GM21360 (cell line): ENCODE measurements around the gene MXRA8.
"Not testable (repeated sequence)": the region's sequence is repeated elsewhere in the genome, so short reads cannot be mapped to it uniquely, and the experiment has no call there.

Experiments
- ATAC-seq: cut with Tn5 transposase; IDR thresholded peaks from one replicate; pipeline ENCODE4 v1.9.1; 2021; ENCODE audit warnings: mild to moderate bottlenecking, moderate library complexity; ENCODE audit not compliant: unreplicated experiment

MXRA8 gene

DNA sequence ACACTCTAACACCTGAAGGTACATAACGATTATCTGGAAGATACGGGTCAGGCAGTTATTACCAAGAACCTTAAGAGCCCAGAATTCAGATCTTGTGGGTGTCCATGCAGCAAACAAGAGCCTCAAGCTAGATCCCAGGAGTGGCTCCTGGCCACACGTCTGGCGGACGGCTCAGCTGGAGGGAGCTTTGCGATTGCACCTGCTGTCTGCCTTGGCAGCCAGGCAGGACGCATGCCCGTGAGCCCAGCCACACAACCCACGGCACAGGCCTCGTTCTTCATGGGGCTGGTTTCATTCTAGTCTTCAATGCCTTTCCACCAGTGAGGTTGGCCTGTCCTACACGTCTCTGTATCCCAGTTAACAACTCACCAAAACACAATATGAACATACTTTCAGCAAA is 35.1 kb upstream of the MXRA8 start:
- no peak for ATAC-seq

GRCh38 chr1:1393014-1393413 is 34.7 kb upstream of the MXRA8 start:
- ATAC-seq = no peak

- no peak for ATAC-seq
Measured at GRCh38 chr1:1391225-1391624, 32.9 kb upstream of the MXRA8 start.

DNA sequence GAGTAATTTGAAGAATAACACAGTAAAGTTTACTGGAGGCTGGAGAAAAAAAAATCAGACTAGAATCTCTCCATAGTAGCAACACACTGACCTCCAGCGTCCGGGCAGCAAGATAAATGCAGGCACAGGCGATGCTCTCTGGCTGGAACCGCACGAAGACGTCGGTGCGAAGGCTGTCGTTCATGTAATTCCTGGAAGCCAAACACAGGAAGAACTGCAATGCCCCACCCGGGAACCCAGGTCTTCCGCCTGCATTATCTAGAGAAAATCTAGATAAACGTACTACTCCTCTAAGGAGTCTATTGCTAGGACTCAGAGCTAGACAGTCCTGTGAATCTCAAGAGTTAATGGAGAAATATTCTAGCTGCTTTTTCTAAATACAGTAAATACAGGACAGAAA is 32.3 kb upstream of the MXRA8 start:
- no peak for ATAC-seq

DNA sequence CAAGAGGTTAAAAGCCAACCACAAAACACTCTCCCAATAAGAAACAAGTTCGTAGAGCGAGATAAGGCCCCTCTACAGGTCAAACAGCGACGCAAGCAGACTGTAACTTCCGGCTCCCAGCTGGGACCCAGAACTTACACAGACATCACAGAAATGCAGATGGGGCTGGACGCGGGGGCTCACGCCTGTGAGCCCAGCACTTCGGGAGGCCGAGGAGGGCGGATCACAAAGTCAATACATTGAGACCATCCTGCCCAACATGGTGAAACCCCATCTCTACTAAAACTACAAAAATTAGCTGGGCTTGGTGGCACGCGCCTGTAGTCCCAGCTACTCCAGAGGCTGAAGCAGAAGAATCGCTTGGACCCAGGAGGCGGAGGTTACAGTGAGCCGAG is 29.7 kb upstream of the MXRA8 start:
- ATAC-seq = no peak

GRCh38 chr1:1387098-1388077 is 29.0 kb upstream of the MXRA8 start:
- ATAC-seq = no peak

DNA sequence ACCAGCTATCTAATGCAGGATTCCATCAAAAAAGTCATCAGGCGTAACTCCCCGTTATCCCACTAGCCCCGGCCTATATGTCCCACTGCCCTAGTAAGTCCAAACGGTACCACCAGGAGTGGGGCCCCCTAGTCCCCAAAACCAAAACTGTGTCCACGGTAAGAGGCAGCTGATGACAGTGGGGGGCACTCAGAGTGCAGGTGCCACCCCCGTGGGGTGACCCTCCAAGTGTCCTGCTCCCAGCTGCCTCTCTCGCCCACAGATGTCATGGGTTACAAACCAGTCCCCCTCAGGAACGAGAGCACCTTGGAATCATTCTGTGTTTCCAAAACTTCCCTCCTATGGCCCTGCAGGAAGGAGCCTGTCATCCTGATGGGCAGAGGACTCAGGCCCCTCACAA is 27.6 kb upstream of the MXRA8 start:
- no peak for ATAC-seq

DNA sequence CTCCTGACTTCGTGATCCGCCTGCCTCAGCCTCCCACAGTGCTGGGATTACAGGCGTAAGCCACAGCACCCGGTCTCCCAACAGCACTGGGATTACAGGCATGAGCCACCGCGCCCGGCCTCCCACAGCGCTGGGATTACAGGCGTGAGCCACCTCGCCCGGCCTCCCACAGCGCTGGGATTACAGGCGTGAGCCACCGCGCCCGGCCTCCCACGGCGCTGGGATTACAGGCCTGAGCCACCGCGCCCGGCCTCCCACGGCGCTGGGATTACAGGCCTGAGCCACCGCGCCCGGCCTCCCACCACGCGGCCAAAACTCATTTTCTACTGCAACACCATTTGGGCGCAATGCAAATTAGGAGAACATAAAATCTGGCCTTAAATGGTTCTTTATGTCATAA is 27.0 kb upstream of the MXRA8 start:
- not testable (repeated sequence) for ATAC-seq

DNA sequence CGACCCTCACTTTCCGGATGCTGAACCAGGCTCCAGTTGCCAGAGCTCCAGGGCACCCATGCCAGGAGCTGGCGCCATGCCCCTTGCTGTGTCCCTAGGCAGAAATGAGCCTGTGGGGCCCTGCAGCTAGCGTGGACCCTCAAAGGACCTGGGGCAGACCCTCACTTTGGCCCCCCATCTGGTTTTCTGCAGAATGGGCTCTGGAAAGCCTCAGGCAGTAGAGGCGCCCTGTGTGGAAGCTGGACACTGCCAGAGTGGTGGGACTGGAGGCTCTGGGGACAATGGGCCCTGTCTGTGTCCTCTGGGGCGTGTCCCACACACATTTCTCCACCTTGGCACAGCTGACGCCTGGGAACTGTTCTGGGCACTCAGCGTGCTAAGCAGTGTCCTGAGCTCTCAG is 22.9 kb upstream of the MXRA8 start:
- no peak for ATAC-seq

- no peak for ATAC-seq
Measured at GRCh38 chr1:1380860-1381259, 22.5 kb upstream of the MXRA8 start.

- ATAC-seq = no peak
Measured at GRCh38 chr1:1377540-1378205, 19.3 kb upstream of the MXRA8 start.

GRCh38 chr1:1376551-1377226 is 18.3 kb upstream of the MXRA8 start:
- ATAC-seq = no peak

- ATAC-seq = peak; percentile 83
Measured at GRCh38 chr1:1374929-1375662, 16.7 kb upstream of the MXRA8 start, which contains the start of gene AURKAIP1. AURKAIP1 (minus strand) TSS chr1:1375207; CDS start chr1:1374756, 451 bp downstream.

GRCh38 chr1:1374589-1374928 is 16.2 kb upstream of the MXRA8 start:
- peak; percentile 6 for ATAC-seq

- ATAC-seq = no peak
Measured at GRCh38 chr1:1373815-1374588, 15.6 kb upstream of the MXRA8 start.

DNA sequence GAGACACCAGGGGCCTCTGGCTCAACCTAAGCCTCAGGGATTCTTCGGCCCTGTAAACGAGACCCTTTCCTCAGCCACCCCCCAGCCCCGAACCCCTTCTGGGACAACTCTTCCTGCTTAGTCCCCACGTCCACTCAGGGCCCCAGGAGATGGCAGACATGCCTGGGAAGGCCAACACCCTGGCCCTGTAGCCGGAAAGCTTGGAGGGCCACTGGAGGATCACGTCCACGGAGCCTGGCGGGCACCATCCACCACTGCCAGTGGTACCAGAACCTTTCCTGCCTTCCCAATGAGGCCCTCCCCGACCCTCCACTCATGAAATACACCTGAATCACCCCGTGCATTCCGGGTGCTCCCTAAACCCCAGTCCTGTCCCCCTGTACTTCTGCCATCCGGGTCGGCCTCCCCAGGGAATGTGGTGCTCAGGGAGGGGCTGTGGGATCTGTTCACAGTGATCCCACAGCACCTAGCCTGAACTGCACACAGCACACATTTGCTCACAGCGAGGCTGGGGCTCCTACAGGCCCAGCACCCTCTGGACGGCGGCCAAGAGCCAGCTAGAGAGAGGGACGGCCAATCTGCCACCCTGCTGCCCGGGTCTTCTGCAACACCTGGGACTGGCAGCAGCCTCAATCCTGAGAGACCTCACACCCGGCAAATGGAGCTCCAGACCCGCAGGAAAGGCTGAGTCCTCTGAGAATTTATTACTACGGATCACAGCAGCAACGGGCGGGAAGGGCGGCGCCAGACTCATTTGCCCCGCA is 14.9 kb upstream of the MXRA8 start:
- ATAC-seq = no peak

- ATAC-seq = peak; percentile 28
Measured at GRCh38 chr1:1371746-1372711, 13.7 kb upstream of the MXRA8 start.

- no peak for ATAC-seq
Measured at GRCh38 chr1:1371364-1371745, 13.0 kb upstream of the MXRA8 start.
